LNCaP clone FGC (cell line): Measurements from ENCODE around the gene TMEM106A.
"Not testable (repeated sequence)": the region's sequence is repeated elsewhere in the genome, so short reads cannot be mapped to it uniquely, and the experiment has no call there.

Source experiments
- DNase-seq: peaks from one replicate; pipeline ENCODE4 v3.0.0-alpha.2; 2011; ENCODE audit warnings: low read depth
- H3K4me3 ChIP-seq: 2 replicates; pipeline ENCODE4 v1.5.1; 2011; ENCODE audit warnings: mild to moderate bottlenecking, low read depth, low read length, control low read depth
- CTCF ChIP-seq: IDR thresholded peaks from 2 replicates; pipeline ENCODE4 v1.5.1; 2012; ENCODE audit warnings: mild to moderate bottlenecking; ENCODE audit not compliant: control insufficient read depth, insufficient read depth; ENCODE audit errors: extremely low read depth

The TMEM106A gene

GRCh38 chr17:43217614-43218087 is 6.0 kb downstream of the TMEM106A start:
- TF ChIP-seq CTCF = no peak
- no peak for DNase-seq
- no peak overlapping the region for H3K4me3 ChIP-seq

- H3K4me3 ChIP-seq = no peak overlapping the region
- no peak for DNase-seq
- TF ChIP-seq CTCF = no peak
These were observed 7.3 kb downstream of the TMEM106A start for GRCh38 chr17:43219001-43219400.

GRCh38 chr17:43219746-43220380 is 8.2 kb downstream of the TMEM106A start:
- no peak for DNase-seq
- H3K4me3 ChIP-seq = no peak overlapping the region
- no peak for TF ChIP-seq CTCF

- no peak overlapping the region for H3K4me3 ChIP-seq
- no peak for DNase-seq
- TF ChIP-seq CTCF = no peak
These were observed 8.9 kb downstream of the TMEM106A start for GRCh38 chr17:43220511-43221125.

GRCh38 chr17:43224146-43224705 is 12.6 kb downstream of the TMEM106A start:
- no peak for DNase-seq
- H3K4me3 ChIP-seq = no peak overlapping the region
- no peak for TF ChIP-seq CTCF

GRCh38 chr17:43226393-43226792 is 14.7 kb downstream of the TMEM106A start:
- DNase-seq = no peak
- TF ChIP-seq CTCF = no peak
- no peak overlapping the region for H3K4me3 ChIP-seq

GRCh38 chr17:43228020-43228782 is 16.5 kb downstream of the TMEM106A start, which contains the start of gene CCDC200:
Gene CCDC200 (minus strand): TSS chr17:43228623. CDS start chr17:43228554, 69 bp downstream.
- DNase-seq, H3K4me3 ChIP-seq: not testable (repeated sequence)

- H3K4me3 ChIP-seq, DNase-seq: not testable (repeated sequence)
These were observed 19.7 kb downstream of the TMEM106A start for GRCh38 chr17:43231205-43232020.

- H3K4me3 ChIP-seq, DNase-seq: not testable (repeated sequence)
These were observed 20.5 kb downstream of the TMEM106A start for GRCh38 chr17:43232021-43232699.
